CD4-positive, alpha-beta T cell (primary cell): ENCODE data around the gene NFKBIZ. TPM values are rescaled to one million over a fixed set of nuclear protein-coding genes. Genes with fewer than 3 reads are reported as not detected.

Experiments used
- ATAC-seq: fragments of 200-7000 bp; cut with Tn5 transposase; one replicate; pipeline ENCODE4 v1.10.0; 2022; ENCODE audit warnings: mild to moderate bottlenecking; ENCODE audit not compliant: poor library complexity
- CTCF ChIA-PET: fragments of 350-600 bp; sonication (Branson Sonifier 250); formaldehyde crosslinking; loops from one replicate; lab custom pipeline; 2021; ENCODE audit warnings: antibody characterized with exemption, inconsistent platforms; lab: Charles Lee
- POLR2A ChIA-PET: fragments of 350-600 bp; sonication (Branson Sonifier 250); formaldehyde crosslinking; loops from one replicate; lab custom pipeline; 2021; ENCODE audit warnings: antibody characterized with exemption, inconsistent platforms; lab: Charles Lee
- DNase-seq, 14 experiments: peaks; one replicate each; pipeline ENCODE4 v3.0.0-alpha.2; 2013 to 2020; ENCODE audit warnings: mixed read lengths in 2 of 14
- H3K27ac ChIP-seq, 2 donors: one replicate each; pipeline versions ENCODE4 v1.5.1 to v1.7.0; 2013; ENCODE audit warnings: low read length in 2 of 2, low read depth in 1 of 2, mild to moderate bottlenecking in 1 of 2
- H3K27me3 ChIP-seq, 2 experiments: 1 replicate in 1 of 2; 2 replicates in 1 of 2; pipeline versions ENCODE4 v1.6.1 to v1.7.0; 2013; ENCODE audit warnings: low read length in 2 of 2, control low read depth in 1 of 2, mild to moderate bottlenecking in 1 of 2, moderate library complexity in 1 of 2; ENCODE audit not compliant: insufficient read depth in 2 of 2, control insufficient read depth in 1 of 2
- H3K36me3 ChIP-seq: one replicate; pipeline ENCODE4 v1.6.1; 2013; ENCODE audit warnings: low read length, control low read depth; ENCODE audit not compliant: insufficient read depth
- H3K4me1 ChIP-seq: one replicate; pipeline ENCODE4 v1.6.1; 2013; ENCODE audit warnings: low read length, control low read depth; ENCODE audit not compliant: insufficient read depth
- H3K4me3 ChIP-seq: one replicate; pipeline ENCODE4 v1.5.1; 2013; ENCODE audit warnings: mild to moderate bottlenecking, low read length, moderate library complexity
- H3K9me3 ChIP-seq, 2 experiments: 1 replicate in 1 of 2; 2 replicates in 1 of 2; pipeline versions ENCODE4 v1.6.1 to v1.7.0; 2013; ENCODE audit warnings: low read length in 2 of 2, mild to moderate bottlenecking in 2 of 2, control low read depth in 1 of 2, moderate library complexity in 1 of 2; ENCODE audit not compliant: control insufficient read depth in 1 of 2, insufficient read depth in 1 of 2
- H3K27ac Mint-ChIP-seq: one replicate; pipeline ENCODE4 v1.8.0; 2020; ENCODE audit warnings: mixed read lengths
- H3K27me3 Mint-ChIP-seq: one replicate; pipeline ENCODE4 v1.8.0; 2021; ENCODE audit warnings: mixed read lengths
- H3K36me3 Mint-ChIP-seq: one replicate; pipeline ENCODE4 v1.8.0; 2021; ENCODE audit warnings: low read depth, mixed read lengths
- H3K4me1 Mint-ChIP-seq: one replicate; pipeline ENCODE4 v1.8.0; 2021; ENCODE audit warnings: low read depth, mixed read lengths
- H3K4me3 Mint-ChIP-seq: one replicate; pipeline ENCODE4 v1.8.0; 2020; ENCODE audit warnings: mild to moderate bottlenecking, mixed read lengths
- H3K9me3 Mint-ChIP-seq: one replicate; pipeline ENCODE4 v1.8.0; 2020; ENCODE audit warnings: mixed read lengths
- CTCF ChIP-seq: fragments of 200-600 bp; IDR thresholded peaks from one replicate; pipeline ENCODE4 v1.8.0; 2022; ENCODE audit warnings: antibody characterized with exemption, mild to moderate bottlenecking
- intact Hi-C, 2 experiments: fragments of 100-400 bp; cut with DNase I in 1 of 2; cut with micrococcal nuclease in 1 of 2; formaldehyde crosslinking; loops; one replicate each; pipeline versions ENCODE4 v1.15.1 to v1.9.0; 2023 to 2025; cut with DNase I, micrococcal nuclease
- total RNA-seq, 174 experiments: library from RNA in 2 of 174; stranded (reverse) in 2 of 174; gene quantifications; one replicate each; pipeline ENCODE4 v1.2.3 and lab custom pipeline; 2021 to 2026

Gene NFKBIZ
- total RNA-seq, 2 experiments from 2014 or later, result 438 to 451 TPM

- Mint-ChIP-seq H3K4me1 (peaks cover 76% of the 10 kb centered on the region), H3K27me3 (peaks cover 5% of the 10 kb centered on the region), H3K36me3 (peaks cover 76% of the 10 kb centered on the region), H3K4me3 (peak overlapping the region; percentile 99), H3K27ac (peak overlapping the region; percentile 100), H3K9me3 (no peaks in the 10 kb centered on the region)
- no peaks in the 10 kb centered on the region for H3K27me3 ChIP-seq
- TF ChIP-seq CTCF, result no peak
- ATAC-seq, result no peak
- peaks cover 53% of the 10 kb centered on the region for H3K36me3 ChIP-seq
- no peak for DNase-seq
- ChIA-PET POLR2A (interaction anchor here (0.7 to 7.7 kb wide), 16 partner anchors 12 to 377 kb away, joined by 3 to 221 read pairs (median 4); no protein-coding TSS in a partner anchor), CTCF (interaction anchor here (1.3 to 1.5 kb wide), 2 partner anchors 29 to 373 kb away, joined by 3 read pairs; no protein-coding TSS in a partner anchor)
- H3K9me3 ChIP-seq, result no peaks in the 10 kb centered on the region
- peak overlapping the region; percentile 92 to 99 for H3K27ac ChIP-seq
- H3K4me3 ChIP-seq, result peak overlapping the region; percentile 79
- intact Hi-C loops, result loop anchor here in 1 of 2 experiments (1.0 to 5.0 kb wide), 4 partner anchors 9 to 375 kb away; no protein-coding TSS in a partner anchor
- peaks cover 27% of the 10 kb centered on the region for H3K4me1 ChIP-seq
Measured at GRCh38 chr3:101851850-101852714, 2.8 kb downstream of the NFKBIZ start.

- TF ChIP-seq CTCF, result no peak
- Histone ChIP-seq H3K9me3 (no peaks in the 10 kb centered on the region), H3K27me3 (no peaks in the 10 kb centered on the region), H3K4me3 (no peak overlapping the region), H3K27ac (no peak overlapping the region), H3K36me3 (peaks cover 64% of the 10 kb centered on the region), H3K4me1 (peaks cover 31% of the 10 kb centered on the region)
- ATAC-seq, result no peak
- H3K4me1 Mint-ChIP-seq, result peaks cover 84% of the 10 kb centered on the region
- ChIA-PET POLR2A (interaction anchor here (0.5 to 7.7 kb wide), 7 partner anchors 24 to 372 kb away, joined by 3 to 221 read pairs (median 5); no protein-coding TSS in a partner anchor), CTCF (interaction anchor here (1.5 kb wide), 1 partner anchor 372 kb away, joined by 3 read pairs; no protein-coding TSS in a partner anchor)
- H3K27ac Mint-ChIP-seq, result peak overlapping the region; percentile 100
- no peak for DNase-seq
- H3K27me3 Mint-ChIP-seq, result peaks cover 5% of the 10 kb centered on the region
- no peaks in the 10 kb centered on the region for H3K9me3 Mint-ChIP-seq
- intact Hi-C loops, result loop anchor here in 1 of 2 experiments (1.0 to 5.0 kb wide), 3 partner anchors 8 to 374 kb away; no protein-coding TSS in a partner anchor
- H3K4me3 Mint-ChIP-seq, result peak overlapping the region; percentile 99
- H3K36me3 Mint-ChIP-seq, result peaks cover 88% of the 10 kb centered on the region
Measured at GRCh38 chr3:101852983-101853840, 3.9 kb downstream of the NFKBIZ start.

- H3K36me3 ChIP-seq, result peaks cover 72% of the 10 kb centered on the region
- no peak overlapping the region for H3K27ac ChIP-seq
- Mint-ChIP-seq H3K27me3 (peaks cover 5% of the 10 kb centered on the region), H3K36me3 (peaks cover 91% of the 10 kb centered on the region), H3K27ac (peak overlapping the region; percentile 100), H3K4me1 (peaks cover 78% of the 10 kb centered on the region), H3K9me3 (no peaks in the 10 kb centered on the region), H3K4me3 (no peak overlapping the region)
- H3K27me3 ChIP-seq, result no peaks in the 10 kb centered on the region
- ChIA-PET CTCF (no interaction called here), POLR2A (interaction anchor here (1.4 to 7.7 kb wide), 2 partner anchors 25 to 372 kb away, joined by 5 to 221 read pairs; no protein-coding TSS in a partner anchor)
- DNase-seq (no peak), ATAC-seq (no peak)
- intact Hi-C loops, result loop anchor here in 1 of 2 experiments (5.0 kb wide), 2 partner anchors 42 to 373 kb away; no protein-coding TSS in a partner anchor
- H3K4me3 ChIP-seq, result no peak overlapping the region
- H3K9me3 ChIP-seq, result no peaks in the 10 kb centered on the region
- TF ChIP-seq CTCF, result no peak
- peaks cover 27% of the 10 kb centered on the region for H3K4me1 ChIP-seq
Measured at GRCh38 chr3:101853982-101854381, 4.7 kb downstream of the NFKBIZ start.
